Heart right ventricle (tissue), 16 donors: ENCODE data around the gene PARP2. TPM values are rescaled to one million over a fixed set of nuclear protein-coding genes. Genes with fewer than 3 reads are reported as not detected.

Source experiments
- ATAC-seq, 8 donors: fragments of 200-7000 bp; cut with Tn5 transposase; one replicate each; pipeline ENCODE4 v1.9.1; 2020; ENCODE audit warnings: mild to moderate bottlenecking in 8 of 8, moderate library complexity in 8 of 8, moderate number of reproducible peaks in 1 of 8
- DNase-seq, 2 donors: peaks; one replicate each; pipeline ENCODE4 v3.0.0-alpha.2; 2020
- H3K27ac ChIP-seq, 10 donors: fragments of 200-600 bp; sonication (generic) in 2 of 10; one replicate each; pipeline versions ENCODE4 v1.5.0 to v1.8.0; 2020 to 2022; ENCODE audit warnings: mild to moderate bottlenecking in 3 of 10
- H3K27me3 ChIP-seq, 7 donors: fragments of 200-600 bp; one replicate each; pipeline ENCODE4 v1.8.0; 2021 to 2022; ENCODE audit warnings: mild to moderate bottlenecking in 2 of 7
- H3K36me3 ChIP-seq, 9 donors: fragments of 200-600 bp; sonication (generic) in 1 of 9; one replicate each; pipeline versions ENCODE4 v1.5.0 to v1.8.0; 2020 to 2022; ENCODE audit warnings: mild to moderate bottlenecking in 2 of 9
- H3K4me1 ChIP-seq, 9 donors: fragments of 200-600 bp; sonication (generic) in 1 of 9; one replicate each; pipeline versions ENCODE4 v1.5.0 to v1.8.0; 2020 to 2022; ENCODE audit warnings: mild to moderate bottlenecking in 4 of 9
- H3K4me3 ChIP-seq, 10 donors: fragments of 200-600 bp; sonication (generic) in 2 of 10; one replicate each; pipeline versions ENCODE4 v1.5.0 to v1.8.0; 2020 to 2022; ENCODE audit warnings: mild to moderate bottlenecking in 7 of 10, moderate library complexity in 2 of 10
- H3K9me3 ChIP-seq, 11 donors: fragments of 200-600 bp in 10 of 11; sonication (generic) in 2 of 11; one replicate each; pipeline versions ENCODE4 v1.5.0 to v1.8.0; 2013 to 2022; ENCODE audit warnings: mild to moderate bottlenecking in 2 of 11, control low read depth in 1 of 11, moderate library complexity in 1 of 11
- WGBS, 2 donors: extraction: QIAGEN DNeasy Blood & Tissue Kit; methylation state at CpG; one replicate each; pipeline ENCODE4 v1.1.7; 2013; ENCODE audit warnings: inconsistent platforms in 1 of 2; 5-methylcytosine and 5-hydroxymethylcytosine counted together
- intact Hi-C, 10 donors: fragments of 100-400 bp; cut with DNase I; formaldehyde crosslinking; loops; one replicate each; pipeline versions ENCODE4 v1.11.1 to v1.14.2; 2022
- polyA plus RNA-seq, 2 donors: library from polyadenylated mRNA; stranded (reverse); fragments of 200-250 nt; gene quantifications; one replicate each; pipeline ENCODE4 v1.2.3, GENCODE V29; 2013
- total RNA-seq, 10 donors: library from RNA; stranded (reverse); fragmentation: NEBNext Ultra II Directional in 3 of 10; extraction: Animal tissue kit (Norgen Biotek cat#: 25700) in 3 of 10; gene quantifications; one replicate each; pipeline versions ENCODE4 v1.2.1 to v1.2.4, GENCODE V29; 2021 to 2023
- TF ChIP-seq, protein P1 (sequence below), 9 donors: fragments of 200-600 bp; sonication (generic) in 2 of 9; IDR thresholded peaks; one replicate each; pipeline versions ENCODE4 v1.5.0 to v1.8.0; 2021 to 2022; ENCODE audit warnings: antibody characterized with exemption in 9 of 9, mild to moderate bottlenecking in 5 of 9, moderate library complexity in 1 of 9
- donor health status: Arrhythmogenic right ventricular cardiomyopathy.
- donor health status: ischemic (EF 13 %, LVEDD 7.1; RV severe dilation, severe dysfunction).
- donor health status: healthy with polysubstance abuse.
- donor health status: DM: no; HTN: yes; CAD: no.
- donor health status: DM: no; HTN: no; CAD: no.
- donor health status: ischemic (EF 25% LVEDD 6.9; RV normal size, moderate dysfunction).
- donor health status: ischemic (EF 25% LVEDD 5.7; RV mildly dilated, moderate dysfunction).
- donor health status: healthy.
- donor health status: DM: yes; HTN: yes; CAD: no.
- donor health status: Ischemic cardiomyopathy.
- donor health status: ischemic (EF 35%, LVEDD 5.7; RV mildly dilated, moderate dysfunction).
- donor health status: nonischemic (EF 11% LVEDD 7.7; RV severe dilation, severe dysfunction).
- donor health status: DM: yes; HTN: yes; CAD: no.
- donor health status: PGD.
- donor health status: ischemic (EF 29% LVEDD 5.4; RV normal size, mild dysfunction).
- donor health status: nonischemic (EF 23%, LVEDD 6.1; RV moderate dilation, normal function).

The PARP2 gene
- total and polyA plus RNA-seq, 12 donors, result 13.5 to 19.5 (median 16.0) TPM

DNA sequence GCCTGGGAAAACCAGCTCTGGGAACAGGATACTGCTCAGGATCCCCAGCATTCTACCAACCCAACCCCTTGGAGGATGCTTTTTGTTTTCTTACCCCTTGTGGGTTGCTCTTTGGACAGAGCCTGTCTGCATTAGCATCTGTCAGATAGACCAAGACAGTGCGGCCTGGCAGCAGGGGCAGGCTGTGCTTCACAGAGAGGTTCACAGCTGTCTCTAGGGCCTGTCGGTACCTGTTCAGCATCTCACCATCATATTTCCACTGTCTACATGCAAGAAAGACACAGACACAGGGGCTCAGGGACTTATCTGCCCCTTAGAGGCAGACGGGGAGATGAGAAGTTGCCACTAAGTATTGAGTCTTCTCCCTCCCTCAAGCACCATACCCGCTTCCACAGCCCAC, 48.1 kb downstream of the PARP2 start:
- ATAC-seq (no peak), DNase-seq (no peak)
- Histone ChIP-seq H3K4me1 (no peaks in the 10 kb centered on the region), H3K27ac (no peak overlapping the region), H3K36me3 (peaks cover 5 to 100% (median 91%) of the 10 kb centered on the region in 9 donors), H3K9me3 (no peaks in the 10 kb centered on the region), H3K27me3 (no peaks in the 10 kb centered on the region), H3K4me3 (no peak overlapping the region)
- intact Hi-C loops, result loop anchor here in 1 of 10 donors (10.0 kb wide), 1 partner anchor 67 kb away; no protein-coding TSS in a partner anchor
- TF ChIP-seq, protein P1, sequence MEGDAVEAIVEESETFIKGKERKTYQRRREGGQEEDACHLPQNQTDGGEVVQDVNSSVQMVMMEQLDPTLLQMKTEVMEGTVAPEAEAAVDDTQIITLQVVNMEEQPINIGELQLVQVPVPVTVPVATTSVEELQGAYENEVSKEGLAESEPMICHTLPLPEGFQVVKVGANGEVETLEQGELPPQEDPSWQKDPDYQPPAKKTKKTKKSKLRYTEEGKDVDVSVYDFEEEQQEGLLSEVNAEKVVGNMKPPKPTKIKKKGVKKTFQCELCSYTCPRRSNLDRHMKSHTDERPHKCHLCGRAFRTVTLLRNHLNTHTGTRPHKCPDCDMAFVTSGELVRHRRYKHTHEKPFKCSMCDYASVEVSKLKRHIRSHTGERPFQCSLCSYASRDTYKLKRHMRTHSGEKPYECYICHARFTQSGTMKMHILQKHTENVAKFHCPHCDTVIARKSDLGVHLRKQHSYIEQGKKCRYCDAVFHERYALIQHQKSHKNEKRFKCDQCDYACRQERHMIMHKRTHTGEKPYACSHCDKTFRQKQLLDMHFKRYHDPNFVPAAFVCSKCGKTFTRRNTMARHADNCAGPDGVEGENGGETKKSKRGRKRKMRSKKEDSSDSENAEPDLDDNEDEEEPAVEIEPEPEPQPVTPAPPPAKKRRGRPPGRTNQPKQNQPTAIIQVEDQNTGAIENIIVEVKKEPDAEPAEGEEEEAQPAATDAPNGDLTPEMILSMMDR (IDR thresholded peaks at IDR 0.05), result no peak
- WGBS, 2 donors, result 96 to 98% methylated on average over 4 of the region's 4 CpGs

DNA sequence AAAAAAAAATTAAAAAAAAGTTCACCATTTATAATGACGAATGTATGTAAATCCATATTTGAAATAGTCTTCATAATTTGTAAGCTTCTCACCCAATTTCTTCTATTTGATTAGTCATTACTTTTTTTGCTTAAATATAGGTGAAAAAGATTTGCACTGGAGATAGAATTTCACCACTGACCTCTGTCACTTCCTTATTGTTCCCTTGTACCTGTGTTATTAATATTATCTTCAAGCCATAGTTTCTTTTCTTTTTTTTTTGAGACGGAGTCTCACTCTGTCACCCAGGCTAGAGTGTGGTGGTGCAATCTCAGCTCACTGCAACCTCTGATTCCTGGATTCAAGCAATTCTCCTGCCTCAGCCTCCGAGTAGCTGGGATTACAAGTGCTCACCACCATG, 54.1 kb downstream of the PARP2 start:
- DNase-seq, result no peak
- WGBS, 2 donors, result 91 to 92% methylated on average over 3 of the region's 3 CpGs

DNA sequence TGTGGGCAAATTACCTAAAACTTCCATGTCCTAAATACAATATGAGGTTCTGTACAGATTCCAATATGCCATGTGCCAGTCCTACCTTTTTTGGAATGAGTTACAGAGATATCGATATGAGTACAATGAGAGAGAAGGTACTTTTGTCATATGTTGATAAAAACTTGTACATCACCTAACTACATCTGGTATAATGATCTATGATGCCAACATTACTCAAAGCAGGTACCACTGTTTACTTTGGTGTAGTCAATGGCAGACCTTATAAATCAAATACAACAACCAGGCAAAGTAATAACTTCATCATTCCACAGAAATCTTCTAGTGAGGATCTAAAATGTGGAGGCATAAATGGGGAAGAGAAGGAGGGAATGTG, 57.1 kb downstream of the PARP2 start:
- Histone ChIP-seq H3K27me3 (no peaks in the 10 kb centered on the region), H3K4me3 (no peak overlapping the region), H3K27ac (no peak overlapping the region), H3K36me3 (peaks cover 0 to 100% (median 38%) of the 10 kb centered on the region in 9 donors), H3K4me1 (no peaks in the 10 kb centered on the region), H3K9me3 (no peaks in the 10 kb centered on the region)
- no peak for ATAC-seq
- 95 to 98% methylated on average over 1 of the region's 1 CpG for WGBS, 2 donors
- TF ChIP-seq, protein P1 (IDR thresholded peaks at IDR 0.05), result no peak
- no peak for DNase-seq
- intact Hi-C loops, result no loop called here

More for the DNA sequence above, 54.1 kb downstream of the PARP2 start:
- ATAC-seq, result no peak
- TF ChIP-seq, protein P1 (IDR thresholded peaks at IDR 0.05), result no peak
- H3K27me3 ChIP-seq, result no peaks in the 10 kb centered on the region
- H3K9me3 ChIP-seq, result no peaks in the 10 kb centered on the region
- H3K4me3 ChIP-seq, result no peak overlapping the region
- intact Hi-C loops, result loop anchor here in 1 of 10 donors (10.0 kb wide), 1 partner anchor 73 kb away; no protein-coding TSS in a partner anchor
- no peaks in the 10 kb centered on the region for H3K4me1 ChIP-seq
- peaks cover 0 to 100% (median 61%) of the 10 kb centered on the region in 9 donors for H3K36me3 ChIP-seq
- no peak overlapping the region for H3K27ac ChIP-seq

DNA sequence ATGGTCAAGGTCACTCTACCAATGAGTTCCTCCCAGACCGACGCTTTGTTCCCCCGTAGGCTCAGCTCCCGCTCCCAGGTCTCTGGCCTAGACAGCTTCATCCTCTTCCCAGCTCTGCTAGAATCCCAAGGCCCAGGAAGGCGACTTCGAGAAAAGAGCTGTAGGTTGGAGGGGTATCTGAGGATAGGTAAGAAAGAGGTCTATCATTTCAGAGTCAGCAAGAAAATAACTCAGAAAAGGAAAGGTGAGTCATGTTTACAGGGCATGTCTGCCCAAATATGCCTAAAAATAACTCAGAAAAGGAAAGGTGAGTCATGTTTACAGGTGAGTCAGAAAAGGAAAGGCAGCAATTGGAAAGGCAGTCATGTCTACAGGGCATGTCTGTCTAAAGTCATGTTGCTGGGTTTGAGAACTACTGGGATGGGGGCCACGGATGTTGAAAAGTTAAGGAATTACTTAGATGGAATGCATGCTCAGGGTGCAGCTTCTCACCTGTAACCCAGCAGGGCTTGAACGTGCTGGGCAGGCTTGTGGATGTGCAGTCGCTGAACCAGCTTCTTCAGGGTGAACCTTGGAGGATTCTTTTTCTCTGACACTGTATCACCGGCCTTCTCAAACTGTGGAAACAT, 57.6 kb downstream of the PARP2 start:
- DNase-seq (no peak), ATAC-seq (no peak)
- H3K9me3 ChIP-seq, result no peaks in the 10 kb centered on the region
- H3K4me1 ChIP-seq, result no peaks in the 10 kb centered on the region
- 94 to 96% methylated on average over 10 of the region's 10 CpGs for WGBS, 2 donors
- peaks cover 0 to 100% (median 33%) of the 10 kb centered on the region in 9 donors for H3K36me3 ChIP-seq
- no peak overlapping the region for H3K27ac ChIP-seq
- no peaks in the 10 kb centered on the region for H3K27me3 ChIP-seq
- TF ChIP-seq, protein P1 (IDR thresholded peaks at IDR 0.05), result no peak
- intact Hi-C loops, result no loop called here
- no peak overlapping the region for H3K4me3 ChIP-seq
